GM12878 (cell line): ENCODE measurements around the gene ZNF785. TPM values are rescaled to one million over a fixed set of nuclear protein-coding genes. Genes with fewer than 3 reads are reported as not detected.

Experiments
- ATAC-seq: fragments of 200-7000 bp; cut with Tn5 transposase; 3 replicates; pipeline ENCODE4 v1.9.1; 2020; ENCODE audit warnings: mild to moderate bottlenecking, moderate library complexity
- BruUV-seq: library from RNA; stranded (reverse); fragments of 400-500 nt; replicated peaks from 2 replicates; lab custom pipeline; 2021; lab: Mats Ljungman, UMichigan
- CTCF ChIA-PET: fragments of 300-600 bp; sonication (Branson Sonifier 250); formaldehyde crosslinking; extraction: SDS; loops from one replicate; lab custom pipeline; 2021; ENCODE audit warnings: inconsistent platforms; lab: Yijun Ruan, JAX
- POLR2A ChIA-PET: fragments of 350-600 bp; formaldehyde crosslinking; extraction: SDS; loops from one replicate; lab custom pipeline; 2021; ENCODE audit warnings: inconsistent platforms; lab: Charles Lee
- RAD21 ChIA-PET: fragments of 300-600 bp; sonication (Branson Sonifier 250); formaldehyde crosslinking; loops from one replicate; lab custom pipeline; 2023; ENCODE audit warnings: antibody characterized with exemption; ENCODE audit not compliant: unreplicated experiment; lab: Charles Lee
- SMC1A ChIA-PET: fragments of 300-600 bp; sonication (Branson Sonifier 250); formaldehyde crosslinking; loops from one replicate; lab custom pipeline; 2023; ENCODE audit not compliant: unreplicated experiment, uncharacterized antibody; lab: Charles Lee
- DNase-seq: peaks from one replicate; pipeline ENCODE4 v3.0.0-alpha.2; 2011; ENCODE audit warnings: low read depth, low spot score
- FAIRE-seq: peaks from 3 replicates; lab custom pipeline; 2011; peaks lifted over from hg19 to GRCh38; lab: Jason Lieb, UNC
- H2AFZ ChIP-seq: 2 replicates; pipeline ENCODE4 v1.6.0; 2011; ENCODE audit warnings: low read depth, low read length, control low read depth; ENCODE audit not compliant: control insufficient read depth
- H3K27ac ChIP-seq: 2 replicates; pipeline ENCODE4 v1.5.1; 2011; ENCODE audit warnings: control low read depth; ENCODE audit not compliant: control insufficient read depth, insufficient read depth
- H3K27me3 ChIP-seq, 2 experiments: replicated peaks in 1 of 2; 2 replicates each; pipeline versions ENCODE4 v1.6.0 to v1.6.1; 2011; ENCODE audit warnings: low read length in 1 of 2; ENCODE audit not compliant: control insufficient read depth in 2 of 2, insufficient read depth in 2 of 2
- H3K36me3 ChIP-seq, 2 experiments: 2 replicates each; pipeline ENCODE4 v1.5.1; 2011; ENCODE audit warnings: low read length in 1 of 2; ENCODE audit not compliant: control insufficient read depth in 2 of 2, insufficient read depth in 2 of 2
- H3K4me1 ChIP-seq: 2 replicates; pipeline ENCODE4 v1.6.1; 2011; ENCODE audit warnings: mild to moderate bottlenecking, low read length, moderate library complexity, mixed read lengths; ENCODE audit not compliant: control insufficient read depth, insufficient read depth
- H3K4me2 ChIP-seq: 2 replicates; pipeline ENCODE4 v1.6.0; 2011; ENCODE audit warnings: control low read depth; ENCODE audit not compliant: control insufficient read depth, insufficient read depth
- H3K4me3 ChIP-seq: fragments of 200-600 bp; sonication (generic); 2 replicates; pipeline ENCODE4 v1.5.1; 2016
- H3K79me2 ChIP-seq: 2 replicates; pipeline ENCODE4 v1.6.0; 2011; ENCODE audit warnings: low read length; ENCODE audit not compliant: control insufficient read depth, insufficient read depth
- H3K9ac ChIP-seq: 2 replicates; pipeline ENCODE4 v1.8.0; 2011; ENCODE audit warnings: low read length, control low read depth, mixed read lengths; ENCODE audit not compliant: control insufficient read depth, insufficient read depth
- H3K9me3 ChIP-seq: replicated peaks from 3 replicates; pipeline ENCODE4 v1.5.1; 2011; ENCODE audit warnings: mild to moderate bottlenecking, low read length; ENCODE audit not compliant: control insufficient read depth, insufficient read depth
- H4K20me1 ChIP-seq: 2 replicates; pipeline ENCODE4 v1.6.0; 2011; ENCODE audit not compliant: control insufficient read depth, insufficient read depth
- CBX5 ChIP-seq: sonication (generic); IDR thresholded peaks from 2 replicates; pipeline ENCODE4 v1.6.1; 2016; ENCODE audit warnings: low read depth, moderate library complexity, mild to moderate bottlenecking, inconsistent platforms
- CUX1 ChIP-seq: IDR thresholded peaks from 2 replicates; pipeline ENCODE4 v1.6.1; 2012; ENCODE audit warnings: improper control_type of control experiment, low read depth, low read length; ENCODE audit not compliant: insufficient replicate concordance
- POLR2A ChIP-seq: IDR thresholded peaks from 2 replicates; pipeline ENCODE4 v1.6.1; 2011; ENCODE audit warnings: low read depth, mild to moderate bottlenecking, low read length
- RBBP5 ChIP-seq: fragments of 200-600 bp; sonication (generic); conservative IDR thresholded peaks from 2 replicates; pipeline ENCODE4 v1.6.1; 2016
- TBL1XR1 ChIP-seq: IDR thresholded peaks from 2 replicates; pipeline ENCODE4 v1.6.1; 2012; ENCODE audit warnings: low read depth, low read length, improper control_type of control experiment
- YY1 ChIP-seq: IDR thresholded peaks from 2 replicates; pipeline ENCODE4 v1.6.1; 2011; ENCODE audit warnings: low read depth, mild to moderate bottlenecking, low read length
- WGBS: methylation state at CpG from one replicate; pipeline ENCODE4 v1.1.6; 2016; ENCODE audit warnings: low lambda C conversion rate; ENCODE audit not compliant: insufficient replicate concordance, insufficient coverage; ENCODE audit errors: missing lambda C conversion rate; 5-methylcytosine and 5-hydroxymethylcytosine counted together
- in situ Hi-C: fragments of 300-500 bp; cut with MboI; formaldehyde crosslinking; loops from 9 replicates; pipeline ENCODE4 v1.14.3; 2018; ENCODE audit warnings: mixed read lengths
- intact Hi-C: fragments of 100-400 bp; cut with micrococcal nuclease; formaldehyde crosslinking; loops from one replicate; pipeline ENCODE4 v1.14.2; 2022; ENCODE audit not compliant: unreplicated experiment
- polyA plus RNA-seq, 11 experiments: library from polyadenylated mRNA; depleted of rRNA in 4 of 11; unstranded in 6 of 11; stranded (reverse) in 5 of 11; fragments of >200 nt; fragmentation: Nextera tagmentation in 4 of 11; fragmentation: Illumina TruSeq in 1 of 11; extraction: Ambion mirVana in 4 of 11; extraction: Trizol in 1 of 11; gene quantifications; 1 replicate in 1 of 11; 2 replicates in 10 of 11; pipeline versions ENCODE4 v1.2.1 to v1.2.3, GENCODE V29; 2011 to 2016; ENCODE audit warnings: inconsistent platforms in 2 of 11, missing spikeins in 2 of 11, low read depth in 1 of 11
- total RNA-seq, 4 experiments: library from RNA; depleted of rRNA in 3 of 4; stranded (reverse); fragments of >200 nt in 3 of 4; fragmentation: Illumina TruSeq in 1 of 4; extraction: Trizol in 1 of 4; gene quantifications; 2 replicates each; pipeline versions ENCODE4 v1.2.1 to v1.2.3, GENCODE V29; 2013 to 2021

The ZNF785 gene
- total and polyA plus RNA-seq, 10 of the 15 experiments (the other 5 are each of a cell fraction or from before 2014, with no cell fraction given): 0.87 to 11.5 (median 7.5) TPM

- H3K36me3 ChIP-seq: peaks cover 11 to 14% of the 10 kb centered on the region in 2 experiments; a peak in 3 of 4 replicates
- no peaks in the 10 kb centered on the region for H3K27me3 ChIP-seq
- DNase-seq (no peak), FAIRE-seq (no peak), ATAC-seq (no peak)
- SMC1A ChIA-PET: interaction anchor here (1.5 to 1.7 kb wide), 2 partner anchors 10 to 173 kb away, joined by 6 to 7 read pairs; partner anchors contain the start of gene DCTPP1
- no peaks in the 10 kb centered on the region for H3K9me3 ChIP-seq
- 86% methylated on average over 4 of the region's 4 CpGs for WGBS
- in situ Hi-C loops (no loop called here), intact Hi-C loops (no loop called here)
- no peak overlapping the region for H3K27ac ChIP-seq
- CTCF ChIA-PET: interaction anchor here (0.5 to 8.9 kb wide), 8 partner anchors 13 to 172 kb away, joined by 3 to 89 read pairs (median 4); partner anchors contain the start of gene DCTPP1
- RAD21 ChIA-PET: interaction anchor here (0.9 to 3.5 kb wide), 4 partner anchors 13 to 185 kb away, joined by 3 to 14 read pairs (median 5); partner anchors contain the start of gene DCTPP1
- H3K4me2 ChIP-seq: no peak overlapping the region
- TF ChIP-seq RBBP5 (no peak), CBX5 (no peak), POLR2A (0 out of 2 replicates have a peak, but pooled peaks have one; percentile 10), TBL1XR1 (no peak), YY1 (no peak), CUX1 (no peak)
- no peak overlapping the region for H3K9ac ChIP-seq
- POLR2A ChIA-PET: interaction anchor here (0.8 to 1.1 kb wide), 3 partner anchors 10 to 177 kb away, joined by 3 to 8 read pairs (median 3); no protein-coding TSS in a partner anchor
- no peaks in the 10 kb centered on the region for H4K20me1 ChIP-seq
- H3K4me3 ChIP-seq: no peak overlapping the region
- H3K79me2 ChIP-seq: no peaks in the 10 kb centered on the region
- TSS peak; percentile 36 for BruUV-seq
- H3K4me1 ChIP-seq: no peaks in the 10 kb centered on the region; the same call in 1 of the 2 replicates
- no peak overlapping the region for H2AFZ ChIP-seq
Measured at GRCh38 chr16:30602616-30603277, 17.2 kb upstream of the ZNF785 start.
